Activated gamma-delta T cell treated with Interleukin-2 at 50 U/mL for 16 hours (primary cell): ENCODE measurements around the gene ZNF76.

Source experiments
- DNase-seq: peaks from one replicate; pipeline ENCODE4 v3.0.0-alpha.2; 2020

The ZNF76 gene

GRCh38 chr6:35273822-35274559 lies 14.5 kb downstream of the ZNF76 start:
- no peak for DNase-seq

GRCh38 chr6:35275744-35276260 lies 16.3 kb downstream of the ZNF76 start:
- no peak for DNase-seq

GRCh38 chr6:35278708-35279107 lies 19.2 kb downstream of the ZNF76 start:
- no peak for DNase-seq

- DNase-seq = no peak
Observed at GRCh38 chr6:35280903-35281302, 21.4 kb downstream of the ZNF76 start.

- no peak for DNase-seq
Observed at GRCh38 chr6:35282472-35282871, 22.9 kb downstream of the ZNF76 start.

- no peak for DNase-seq
Observed at GRCh38 chr6:35283361-35283760, 23.8 kb downstream of the ZNF76 start.

GRCh38 chr6:35287671-35288396 lies 28.3 kb downstream of the ZNF76 start:
- DNase-seq = no peak

- no peak for DNase-seq
Observed at GRCh38 chr6:35288834-35289233, 29.3 kb downstream of the ZNF76 start.

GRCh38 chr6:35291491-35291890 lies 32.0 kb downstream of the ZNF76 start:
- no peak for DNase-seq

- no peak for DNase-seq
Observed at GRCh38 chr6:35292494-35292893, 33.0 kb downstream of the ZNF76 start.

GRCh38 chr6:35293681-35294080 lies 34.1 kb downstream of the ZNF76 start:
- DNase-seq = no peak

- peak; percentile 49 for DNase-seq
Observed at GRCh38 chr6:35294308-35294945, 34.9 kb downstream of the ZNF76 start.

GRCh38 chr6:35295036-35295435 lies 35.5 kb downstream of the ZNF76 start:
- DNase-seq = no peak

GRCh38 chr6:35295521-35296315 lies 36.2 kb downstream of the ZNF76 start:
- DNase-seq = no peak

GRCh38 chr6:35296931-35297600 lies 37.5 kb downstream of the ZNF76 start:
- no peak for DNase-seq

GRCh38 chr6:35297601-35298481 lies 38.3 kb downstream of the ZNF76 start, which contains the start of gene DEF6:
TSS of gene DEF6 (plus strand) at chr6:35297818. CDS start at chr6:35297857, 39 bp downstream.
- DNase-seq = peak; percentile 86

GRCh38 chr6:35298625-35299140 lies 39.1 kb downstream of the ZNF76 start:
- DNase-seq = no peak

GRCh38 chr6:35299674-35300073 lies 40.1 kb downstream of the ZNF76 start:
- DNase-seq = no peak

GRCh38 chr6:35300848-35301247 lies 41.3 kb downstream of the ZNF76 start:
- peak; percentile 59 for DNase-seq

- DNase-seq = peak; percentile 88
Observed at GRCh38 chr6:35302604-35303241, 43.2 kb downstream of the ZNF76 start.
